K562 (cell line): ENCODE data around the gene ELF1. TPM values are rescaled to one million over a fixed set of nuclear protein-coding genes. Genes with fewer than 3 reads are reported as not detected.

ENCODE experiments used
- BCOR ChIP-seq: fragments of 450-650 bp; IDR thresholded peaks from 2 replicates; pipeline ENCODE4 v1.6.1; 2016
- CBFA2T3 ChIP-seq: fragments of 450-650 bp; IDR thresholded peaks from 2 replicates; pipeline ENCODE4 v1.6.1; 2017
- HNRNPL ChIP-seq: fragments of 200-400 bp; formaldehyde crosslinking; IDR thresholded peaks from 2 replicates; pipeline ENCODE4 v1.6.1; 2017; ENCODE audit warnings: low read depth, mild to moderate bottlenecking, low read length
- IFI16 ChIP-seq: fragments of 250-450 bp; sonication (Bioruptor Pico); IDR thresholded peaks from 2 replicates; pipeline ENCODE4 v2.1.2; 2022; ENCODE audit warnings: mild to moderate bottlenecking, inconsistent platforms
- ILK ChIP-seq: fragments of 450-650 bp; IDR thresholded peaks from 2 replicates; pipeline ENCODE4 v1.6.1; 2016; ENCODE audit warnings: missing genetic modification characterization, low read depth, mild to moderate bottlenecking, missing compliant biosample characterization, moderate library complexity, borderline replicate concordance
- JUND ChIP-seq, 2 experiments: IDR thresholded peaks; 2 replicates in 1 of 2; 3 replicates in 1 of 2; pipeline ENCODE4 v1.6.1; 2011; ENCODE audit warnings: borderline replicate concordance in 2 of 2, low read depth in 2 of 2, low read length in 2 of 2, improper control_type of control experiment in 1 of 2, missing biosample characterization in 1 of 2, missing genetic modification characterization in 1 of 2, missing genetic modification reagents in 1 of 2
- LCOR ChIP-seq: sonication (generic); formaldehyde crosslinking; IDR thresholded peaks from 2 replicates; pipeline ENCODE4 v1.8.0; 2022; ENCODE audit warnings: mild to moderate bottlenecking, missing genetic modification reagents
- PTTG1 ChIP-seq: fragments of 450-650 bp; IDR thresholded peaks from 2 replicates; pipeline ENCODE4 v1.6.1; 2016; ENCODE audit warnings: low read depth, mild to moderate bottlenecking, missing genetic modification characterization, missing compliant biosample characterization
- RBM34 ChIP-seq: fragments of 200-400 bp; formaldehyde crosslinking; IDR thresholded peaks from 2 replicates; pipeline ENCODE4 v1.6.1; 2018; ENCODE audit warnings: low read length, borderline replicate concordance; ENCODE audit not compliant: insufficient read depth
- STAG1 ChIP-seq: sonication (generic); formaldehyde crosslinking; IDR thresholded peaks from 2 replicates; pipeline ENCODE4 v1.5.0; 2020; ENCODE audit warnings: missing genetic modification reagents, borderline replicate concordance
- TCFL5 ChIP-seq: fragments of 250-450 bp; sonication (Bioruptor Pico); conservative IDR thresholded peaks from 2 replicates; pipeline ENCODE4 v1.6.1; 2021; ENCODE audit warnings: mild to moderate bottlenecking, moderate library complexity, matching md5 sums
- THRAP3 ChIP-seq: fragments of 450-650 bp; IDR thresholded peaks from 2 replicates; pipeline ENCODE4 v1.6.1; 2016; ENCODE audit warnings: mild to moderate bottlenecking, inconsistent platforms, borderline replicate concordance
- polyA plus RNA-seq, 8 experiments: library from polyadenylated mRNA; depleted of rRNA in 4 of 8; stranded (reverse) in 5 of 8; unstranded in 3 of 8; fragments of >200 nt; fragmentation: Nextera tagmentation in 2 of 8; fragmentation: Illumina TruSeq in 1 of 8; extraction: Ambion mirVana in 2 of 8; extraction: Trizol in 1 of 8; gene quantifications; 2 replicates each; pipeline versions ENCODE4 v1.2.1 to v1.2.3, GENCODE V29; 2011 to 2014; ENCODE audit warnings: inconsistent platforms in 1 of 8, missing spikeins in 1 of 8
- total RNA-seq, 7 experiments: library from RNA; depleted of rRNA in 6 of 7; stranded (reverse); fragments of >200 nt in 6 of 7; fragmentation: Illumina TruSeq in 2 of 7; extraction: Trizol in 2 of 7; gene quantifications; 2 replicates each; pipeline versions ENCODE4 v1.2.1 to v1.2.3, GENCODE V29; 2011 to 2021; ENCODE audit warnings: low replicate concordance in 1 of 7
- TF ChIP-seq, protein P1 (sequence below): fragments of 250-450 bp; sonication (Bioruptor Pico); IDR thresholded peaks from 2 replicates; pipeline ENCODE4 v1.8.0; 2021; ENCODE audit warnings: borderline replicate concordance, mild to moderate bottlenecking, moderate library complexity; ENCODE audit not compliant: poor library complexity, severe bottlenecking
- TF ChIP-seq, protein P2 (sequence below): fragments of 450-650 bp; IDR thresholded peaks from 2 replicates; pipeline ENCODE4 v1.6.1; 2018; ENCODE audit not compliant: partially characterized antibody
- TF ChIP-seq, protein P3 (sequence below): sonication (generic); formaldehyde crosslinking; IDR thresholded peaks from 2 replicates; pipeline ENCODE4 v1.8.1; 2023; ENCODE audit warnings: mild to moderate bottlenecking, missing genetic modification reagents, moderate library complexity
- TF ChIP-seq, protein P4 (sequence below): fragments of 450-650 bp; IDR thresholded peaks from 2 replicates; pipeline ENCODE4 v1.7.1; 2018; ENCODE audit warnings: mild to moderate bottlenecking, low read depth; ENCODE audit not compliant: partially characterized antibody
- TF ChIP-seq, protein P5 (sequence below): fragments of 250-450 bp; sonication (Bioruptor Pico); IDR thresholded peaks from 2 replicates; pipeline ENCODE4 v1.8.0; 2021; ENCODE audit warnings: moderate library complexity, mild to moderate bottlenecking, inconsistent platforms

The ELF1 gene
- total and polyA plus RNA-seq, 9 of the 15 experiments (the other 6 are each of a cell fraction or from before 2014, with no cell fraction given): 24.7 to 54.4 (median 33.4) TPM

DNA sequence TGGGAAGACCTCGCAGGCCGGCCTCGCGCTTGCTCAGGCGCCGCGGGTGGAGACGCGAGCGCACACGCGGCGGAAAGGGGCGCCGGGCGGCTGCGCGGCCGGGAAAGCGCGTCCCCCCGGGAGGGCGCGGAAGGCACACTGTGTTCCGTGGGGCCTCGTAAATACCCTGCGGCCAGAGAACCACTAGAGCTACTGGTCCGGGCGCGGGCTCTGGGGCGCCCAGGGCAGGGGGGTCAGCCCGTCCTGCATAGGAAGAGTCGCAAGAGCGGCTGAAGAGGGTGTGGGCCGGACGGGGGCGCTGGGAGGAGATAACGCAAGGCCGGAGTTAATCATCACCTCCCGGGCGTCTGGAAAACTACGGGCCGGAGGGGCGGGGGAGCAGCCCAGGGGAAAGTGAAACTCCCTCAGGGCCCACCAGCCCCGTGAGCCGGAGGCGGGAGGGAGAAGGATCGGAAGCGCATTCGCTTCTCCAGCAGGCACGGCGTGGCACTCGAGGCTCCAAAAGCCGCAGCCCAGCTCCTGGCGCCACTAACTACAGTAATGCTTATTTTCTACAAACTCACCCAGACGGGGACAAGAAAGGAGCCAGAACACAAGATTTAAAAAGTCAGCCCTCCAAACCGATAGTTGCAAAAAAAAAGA, 41.1 kb upstream of the ELF1 start (continued):
- TF ChIP-seq RBM34 (no peak), JUND (IDR thresholded peaks at IDR 0.05; ENCODE audit: borderline replicate concordance, low read depth, low read length) (peak; percentile 66), JUND (tag; IDR thresholded peaks at IDR 0.05; ENCODE audit: borderline replicate concordance, low read depth, low read length) (no peak; the same call in 2 of the 3 replicates), ILK (no peak), THRAP3 (no peak), BCOR (no peak; the same call in 1 of the 2 replicates), LCOR (CRISPR knock-in tag) (no peak), HNRNPL (no peak), TCFL5 (CRISPR knock-in tag) (no peak), STAG1 (CRISPR knock-in tag) (no peak), IFI16 (CRISPR knock-in tag) (no peak), PTTG1 (tag) (no peak), CBFA2T3 (peak; percentile 56)
- TF ChIP-seq, protein P1, sequence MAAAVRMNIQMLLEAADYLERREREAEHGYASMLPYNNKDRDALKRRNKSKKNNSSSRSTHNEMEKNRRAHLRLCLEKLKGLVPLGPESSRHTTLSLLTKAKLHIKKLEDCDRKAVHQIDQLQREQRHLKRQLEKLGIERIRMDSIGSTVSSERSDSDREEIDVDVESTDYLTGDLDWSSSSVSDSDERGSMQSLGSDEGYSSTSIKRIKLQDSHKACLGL (CRISPR knock-in tag): no peak
- TF ChIP-seq, protein P2, sequence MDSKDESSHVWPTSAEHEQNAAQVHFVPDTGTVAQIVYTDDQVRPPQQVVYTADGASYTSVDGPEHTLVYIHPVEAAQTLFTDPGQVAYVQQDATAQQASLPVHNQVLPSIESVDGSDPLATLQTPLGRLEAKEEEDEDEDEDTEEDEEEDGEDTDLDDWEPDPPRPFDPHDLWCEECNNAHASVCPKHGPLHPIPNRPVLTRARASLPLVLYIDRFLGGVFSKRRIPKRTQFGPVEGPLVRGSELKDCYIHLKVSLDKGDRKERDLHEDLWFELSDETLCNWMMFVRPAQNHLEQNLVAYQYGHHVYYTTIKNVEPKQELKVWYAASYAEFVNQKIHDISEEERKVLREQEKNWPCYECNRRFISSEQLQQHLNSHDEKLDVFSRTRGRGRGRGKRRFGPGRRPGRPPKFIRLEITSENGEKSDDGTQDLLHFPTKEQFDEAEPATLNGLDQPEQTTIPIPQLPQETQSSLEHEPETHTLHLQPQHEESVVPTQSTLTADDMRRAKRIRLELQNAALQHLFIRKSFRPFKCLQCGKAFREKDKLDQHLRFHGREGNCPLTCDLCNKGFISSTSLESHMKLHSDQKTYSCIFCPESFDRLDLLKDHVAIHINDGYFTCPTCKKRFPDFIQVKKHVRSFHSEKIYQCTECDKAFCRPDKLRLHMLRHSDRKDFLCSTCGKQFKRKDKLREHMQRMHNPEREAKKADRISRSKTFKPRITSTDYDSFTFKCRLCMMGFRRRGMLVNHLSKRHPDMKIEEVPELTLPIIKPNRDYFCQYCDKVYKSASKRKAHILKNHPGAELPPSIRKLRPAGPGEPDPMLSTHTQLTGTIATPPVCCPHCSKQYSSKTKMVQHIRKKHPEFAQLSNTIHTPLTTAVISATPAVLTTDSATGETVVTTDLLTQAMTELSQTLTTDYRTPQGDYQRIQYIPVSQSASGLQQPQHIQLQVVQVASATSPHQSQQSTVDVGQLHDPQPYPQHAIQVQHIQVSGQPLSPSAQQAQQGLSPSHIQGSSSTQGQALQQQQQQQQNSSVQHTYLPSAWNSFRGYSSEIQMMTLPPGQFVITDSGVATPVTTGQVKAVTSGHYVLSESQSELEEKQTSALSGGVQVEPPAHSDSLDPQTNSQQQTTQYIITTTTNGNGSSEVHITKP: peak; percentile 40
- TF ChIP-seq, protein P3, sequence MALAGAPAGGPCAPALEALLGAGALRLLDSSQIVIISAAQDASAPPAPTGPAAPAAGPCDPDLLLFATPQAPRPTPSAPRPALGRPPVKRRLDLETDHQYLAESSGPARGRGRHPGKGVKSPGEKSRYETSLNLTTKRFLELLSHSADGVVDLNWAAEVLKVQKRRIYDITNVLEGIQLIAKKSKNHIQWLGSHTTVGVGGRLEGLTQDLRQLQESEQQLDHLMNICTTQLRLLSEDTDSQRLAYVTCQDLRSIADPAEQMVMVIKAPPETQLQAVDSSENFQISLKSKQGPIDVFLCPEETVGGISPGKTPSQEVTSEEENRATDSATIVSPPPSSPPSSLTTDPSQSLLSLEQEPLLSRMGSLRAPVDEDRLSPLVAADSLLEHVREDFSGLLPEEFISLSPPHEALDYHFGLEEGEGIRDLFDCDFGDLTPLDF (CRISPR knock-in tag): no peak
- TF ChIP-seq, protein P4, sequence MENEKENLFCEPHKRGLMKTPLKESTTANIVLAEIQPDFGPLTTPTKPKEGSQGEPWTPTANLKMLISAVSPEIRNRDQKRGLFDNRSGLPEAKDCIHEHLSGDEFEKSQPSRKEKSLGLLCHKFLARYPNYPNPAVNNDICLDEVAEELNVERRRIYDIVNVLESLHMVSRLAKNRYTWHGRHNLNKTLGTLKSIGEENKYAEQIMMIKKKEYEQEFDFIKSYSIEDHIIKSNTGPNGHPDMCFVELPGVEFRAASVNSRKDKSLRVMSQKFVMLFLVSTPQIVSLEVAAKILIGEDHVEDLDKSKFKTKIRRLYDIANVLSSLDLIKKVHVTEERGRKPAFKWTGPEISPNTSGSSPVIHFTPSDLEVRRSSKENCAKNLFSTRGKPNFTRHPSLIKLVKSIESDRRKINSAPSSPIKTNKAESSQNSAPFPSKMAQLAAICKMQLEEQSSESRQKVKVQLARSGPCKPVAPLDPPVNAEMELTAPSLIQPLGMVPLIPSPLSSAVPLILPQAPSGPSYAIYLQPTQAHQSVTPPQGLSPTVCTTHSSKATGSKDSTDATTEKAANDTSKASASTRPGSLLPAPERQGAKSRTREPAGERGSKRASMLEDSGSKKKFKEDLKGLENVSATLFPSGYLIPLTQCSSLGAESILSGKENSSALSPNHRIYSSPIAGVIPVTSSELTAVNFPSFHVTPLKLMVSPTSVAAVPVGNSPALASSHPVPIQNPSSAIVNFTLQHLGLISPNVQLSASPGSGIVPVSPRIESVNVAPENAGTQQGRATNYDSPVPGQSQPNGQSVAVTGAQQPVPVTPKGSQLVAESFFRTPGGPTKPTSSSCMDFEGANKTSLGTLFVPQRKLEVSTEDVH: peak; percentile 17
- TF ChIP-seq, protein P5, sequence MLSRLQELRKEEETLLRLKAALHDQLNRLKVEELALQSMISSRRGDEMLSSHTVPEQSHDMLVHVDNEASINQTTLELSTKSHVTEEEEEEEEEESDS: no peak
